SKM-1 (cell line): ENCODE measurements around the gene CFAP46.
"Not testable (repeated sequence)": the region's sequence is repeated elsewhere in the genome, so short reads cannot be mapped to it uniquely, and the experiment has no call there.

Experiments used
- DNase-seq: peaks from one replicate; lab custom pipeline; 2025; ENCODE audit not compliant: unreplicated experiment; lab: John Stamatoyannopoulos, UW

CFAP46 gene

DNA sequence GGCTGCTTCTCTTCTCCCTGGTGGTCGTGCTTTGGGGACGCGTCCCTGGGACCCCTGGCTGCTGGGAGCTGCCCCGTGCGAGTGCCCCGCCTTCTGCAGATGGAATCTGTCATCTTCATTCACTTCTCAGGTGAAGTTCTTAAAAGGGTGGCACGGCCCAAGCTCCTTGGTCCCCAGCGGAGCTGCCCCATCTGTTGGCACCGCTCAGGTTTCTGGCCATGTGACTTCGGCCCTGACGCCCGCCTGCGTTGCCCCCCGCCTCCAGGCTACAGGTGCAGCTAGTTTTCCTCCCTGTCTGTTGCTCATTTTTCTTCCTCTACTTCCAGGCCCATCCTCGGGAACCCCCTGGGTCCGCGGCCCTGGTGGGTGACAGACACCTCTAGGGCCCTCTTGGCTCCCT lies 149.6 kb downstream of the CFAP46 start:
- DNase-seq, result no peak

- DNase-seq, result not testable (repeated sequence)
Observed at GRCh38 chr10:132792099-132792498, 150.3 kb downstream of the CFAP46 start.

DNA sequence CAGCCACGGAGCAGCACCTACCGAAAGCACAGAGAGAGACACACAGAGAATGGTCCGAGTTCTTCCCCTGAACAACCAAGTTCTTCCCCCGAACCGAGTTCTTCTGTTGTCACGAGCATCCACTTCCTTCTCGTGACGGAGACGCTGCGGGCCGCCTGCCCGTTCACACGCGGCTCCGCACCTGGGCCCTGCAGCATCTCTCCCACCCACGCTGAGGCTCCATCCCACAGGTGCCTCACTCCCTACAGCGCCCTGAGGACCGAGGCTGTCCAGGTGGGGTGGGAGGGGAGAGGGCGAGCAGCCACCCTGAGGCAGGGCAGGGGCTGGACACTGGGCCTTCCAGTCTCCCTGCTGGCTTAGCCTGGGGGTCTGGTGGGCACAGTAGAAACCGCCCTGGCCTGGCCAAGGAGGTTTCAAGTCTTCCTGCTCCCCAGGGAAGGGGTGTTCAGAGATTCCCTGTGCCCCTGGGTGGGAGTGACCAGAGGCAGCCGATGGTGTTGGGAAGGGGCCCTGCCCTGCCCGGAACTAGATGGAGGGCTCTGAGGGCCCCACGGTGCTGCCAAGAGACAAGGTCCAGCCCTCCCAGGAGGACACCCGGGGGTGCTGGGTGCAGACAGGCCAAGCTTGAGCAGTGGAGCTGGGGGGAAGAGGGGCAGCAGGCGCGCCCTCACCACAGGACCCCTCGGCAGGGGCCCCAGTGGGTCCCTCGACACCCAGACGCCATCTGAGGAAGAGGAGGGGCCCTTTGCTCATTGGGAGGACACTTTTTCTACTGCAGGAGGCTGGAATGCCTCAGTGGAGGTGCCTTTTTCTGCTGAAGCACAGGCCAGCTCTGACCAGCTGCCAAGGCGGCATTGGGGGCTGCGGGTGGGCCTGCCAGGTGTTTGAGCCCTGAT lies 151.2 kb downstream of the CFAP46 start:
- DNase-seq, result no peak

GRCh38 chr10:132790470-132790869 lies 151.9 kb downstream of the CFAP46 start:
- DNase-seq, result no peak

GRCh38 chr10:132789659-132790148 lies 152.7 kb downstream of the CFAP46 start:
- DNase-seq, result no peak

DNA sequence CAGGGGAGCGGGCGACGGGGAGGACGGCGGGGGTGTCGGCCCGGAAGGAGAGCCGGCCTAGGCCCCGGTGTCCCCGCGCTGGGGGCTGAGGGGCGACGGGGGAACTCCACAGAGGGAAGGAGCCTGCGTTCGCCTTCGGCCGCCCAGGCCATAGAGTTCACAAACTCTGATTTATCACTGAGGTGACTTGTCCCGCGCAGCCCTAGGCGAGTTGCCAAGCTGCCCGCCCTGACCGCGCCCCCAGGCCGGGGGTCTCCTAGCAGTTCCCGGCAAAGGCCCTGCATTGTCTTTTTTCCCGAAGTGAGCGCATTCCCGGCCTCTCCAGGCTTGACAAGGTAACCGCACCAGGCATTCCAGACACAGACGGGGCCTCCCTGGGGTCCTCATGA lies 153.5 kb downstream of the CFAP46 start:
- DNase-seq, result no peak

GRCh38 chr10:132788180-132788830 lies 154.1 kb downstream of the CFAP46 start:
- no peak for DNase-seq

- DNase-seq, result no peak
Observed at GRCh38 chr10:132787495-132788179, 154.7 kb downstream of the CFAP46 start.

DNA sequence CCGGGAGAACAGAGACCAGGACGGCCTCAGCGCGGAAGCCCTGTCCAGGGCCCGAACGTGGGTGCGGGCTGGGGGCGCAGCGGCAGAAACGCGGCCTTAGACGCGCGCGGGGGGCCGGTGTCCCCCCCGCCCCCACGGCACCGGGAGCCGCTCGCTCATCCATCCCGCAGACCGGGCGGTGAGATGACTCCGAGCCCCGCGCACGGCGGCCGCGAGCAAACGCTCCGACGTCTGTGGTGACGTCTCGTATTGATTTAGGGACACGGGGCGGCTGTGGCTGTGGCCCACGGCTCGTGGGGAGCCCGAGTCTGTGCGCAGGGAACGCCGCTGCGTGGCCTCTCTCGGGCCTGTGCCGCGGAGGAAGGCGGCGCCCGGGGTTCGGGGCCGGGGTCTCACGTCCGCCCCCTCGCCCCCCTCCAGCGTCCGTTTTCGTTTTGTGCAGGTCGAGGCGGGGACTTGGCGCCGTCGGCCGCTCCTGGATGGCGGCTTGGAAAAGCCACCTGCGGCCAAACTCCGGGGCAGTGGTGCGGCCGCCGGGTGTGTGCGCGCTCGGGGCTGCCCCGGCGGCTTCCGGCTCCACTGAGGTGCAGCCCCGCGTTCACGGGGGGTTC lies 155.4 kb downstream of the CFAP46 start:
- DNase-seq, result no peak

GRCh38 chr10:132786476-132786883 lies 155.9 kb downstream of the CFAP46 start:
- no peak for DNase-seq

DNA sequence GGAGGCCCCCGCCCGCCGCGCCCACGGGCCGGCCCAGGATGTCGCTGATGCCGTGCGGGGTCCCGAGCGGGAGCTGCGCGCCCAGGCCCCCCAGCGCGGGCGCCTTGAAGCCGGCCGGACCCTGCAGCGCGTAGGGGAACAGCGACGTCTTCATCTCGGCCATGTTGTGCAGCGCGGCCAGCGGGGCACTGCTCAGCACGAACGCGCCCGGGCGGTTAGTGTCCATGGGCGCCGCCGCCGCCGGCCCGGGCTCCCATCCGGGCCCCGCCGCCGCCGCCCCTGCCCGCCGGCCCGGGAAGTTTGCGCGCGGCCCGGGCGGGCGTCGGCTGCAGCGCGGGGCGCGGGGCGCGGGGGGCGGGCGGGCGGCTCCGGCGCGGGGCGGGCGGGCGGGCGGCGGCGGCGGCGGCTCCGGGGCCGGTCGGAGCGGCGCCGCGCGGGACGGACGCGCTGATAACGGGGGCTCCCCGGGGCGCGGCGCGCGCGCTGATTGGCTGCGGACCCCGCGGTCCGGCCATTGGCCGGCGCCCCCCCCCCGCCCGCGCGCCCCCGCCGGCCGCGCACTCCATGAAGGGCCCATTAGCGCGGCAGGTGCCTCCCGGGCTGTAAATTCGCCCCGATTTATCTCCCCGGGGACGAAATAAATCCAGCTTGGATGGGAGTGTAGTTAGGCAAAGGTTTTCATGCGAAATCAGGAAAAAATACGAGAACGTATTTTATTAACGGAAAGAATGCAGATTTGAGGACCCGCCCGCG lies 156.5 kb downstream of the CFAP46 start, which contains the start of gene NKX6-2:
NKX6-2 (minus strand) TSS at position 425 of the 753 bp plus-strand sequence; CDS start at position 226, 199 bp downstream.
- no peak for DNase-seq

DNA sequence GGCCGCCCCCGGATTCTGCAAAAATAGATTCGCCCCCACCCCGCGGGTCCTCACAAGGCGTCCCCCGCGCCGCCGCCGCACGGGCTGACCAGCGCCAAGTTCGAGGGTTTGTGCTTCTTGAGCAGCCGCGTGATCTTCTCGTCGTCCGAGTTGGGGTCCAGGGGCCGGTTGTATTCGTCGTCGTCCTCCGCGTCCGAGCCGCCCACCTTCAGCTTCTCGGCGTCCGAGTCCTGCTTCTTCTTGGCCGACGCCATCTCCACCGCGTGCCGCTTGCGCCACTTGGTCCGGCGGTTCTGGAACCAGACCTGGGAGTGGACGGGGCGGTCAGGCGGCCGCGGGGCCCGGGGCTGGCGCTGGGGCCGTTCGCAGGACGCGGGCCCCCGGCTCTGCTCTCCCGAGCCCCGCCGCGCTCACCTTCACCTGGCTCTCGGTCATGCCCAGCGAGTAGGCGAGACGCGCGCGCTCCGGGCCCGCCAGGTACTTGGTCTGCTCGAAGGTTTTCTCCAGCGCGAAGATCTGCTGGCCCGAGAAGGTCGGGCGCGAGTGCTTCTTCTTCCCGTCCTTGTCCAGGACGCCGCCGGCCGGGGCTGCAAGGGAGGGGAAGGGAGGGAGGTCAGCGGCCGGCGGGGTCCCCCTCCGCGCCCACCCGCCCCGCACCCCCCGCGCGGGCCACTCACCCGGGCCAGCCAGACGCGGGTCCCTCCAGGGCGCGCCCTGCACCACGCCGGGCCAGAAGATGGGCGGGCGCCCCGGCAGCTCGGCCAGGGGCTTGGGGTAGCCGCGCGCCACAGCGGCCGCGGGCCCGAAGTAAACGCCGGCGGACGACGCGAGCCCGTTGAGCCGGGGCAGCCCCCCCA lies 157.3 kb downstream of the CFAP46 start:
- no peak for DNase-seq

DNA sequence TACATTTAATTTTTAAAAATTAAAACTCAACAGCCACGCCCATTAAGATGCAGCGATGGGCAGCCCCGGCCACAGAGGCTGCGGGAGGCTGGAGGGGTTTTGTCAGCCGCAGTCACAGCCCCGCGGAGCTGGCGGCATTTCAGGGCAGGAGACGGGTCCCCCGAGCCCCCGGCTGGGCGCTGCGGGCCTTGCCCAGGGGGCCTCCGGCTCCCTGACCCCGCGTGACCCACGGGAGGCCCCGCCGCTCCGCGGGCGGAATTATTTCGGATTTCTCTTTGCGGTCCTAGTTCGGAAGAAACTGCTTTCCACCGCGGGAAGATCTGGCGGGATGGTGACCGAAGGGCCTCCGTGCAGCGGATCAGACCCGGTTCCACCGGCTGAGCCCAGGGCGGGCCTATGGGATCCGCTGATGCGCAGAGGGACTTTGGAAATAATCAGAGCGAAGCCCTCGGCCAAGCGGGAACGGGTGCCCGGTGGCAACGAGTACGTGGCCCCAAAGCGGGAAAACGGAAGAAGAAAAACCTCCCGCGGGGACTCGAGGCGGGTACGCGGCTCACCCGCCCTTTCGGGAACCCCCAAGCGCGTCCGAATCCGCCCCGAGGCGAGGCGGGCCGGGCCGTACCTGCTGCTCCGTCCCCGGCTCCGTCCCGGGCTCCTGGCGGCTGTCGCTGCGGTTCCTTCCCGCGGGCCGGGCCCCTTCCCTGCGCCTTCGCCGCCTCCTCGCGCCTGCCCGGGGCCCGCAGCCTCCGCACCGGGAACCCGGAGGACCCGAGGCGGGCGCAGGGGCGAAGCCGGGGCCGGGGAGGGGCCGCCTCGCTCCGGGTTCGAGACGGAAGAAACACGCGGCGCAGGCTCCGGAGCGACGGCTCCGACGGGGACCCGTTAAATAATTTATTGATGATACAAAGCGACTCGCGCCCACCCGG lies 158.2 kb downstream of the CFAP46 start:
- DNase-seq, result no peak

DNA sequence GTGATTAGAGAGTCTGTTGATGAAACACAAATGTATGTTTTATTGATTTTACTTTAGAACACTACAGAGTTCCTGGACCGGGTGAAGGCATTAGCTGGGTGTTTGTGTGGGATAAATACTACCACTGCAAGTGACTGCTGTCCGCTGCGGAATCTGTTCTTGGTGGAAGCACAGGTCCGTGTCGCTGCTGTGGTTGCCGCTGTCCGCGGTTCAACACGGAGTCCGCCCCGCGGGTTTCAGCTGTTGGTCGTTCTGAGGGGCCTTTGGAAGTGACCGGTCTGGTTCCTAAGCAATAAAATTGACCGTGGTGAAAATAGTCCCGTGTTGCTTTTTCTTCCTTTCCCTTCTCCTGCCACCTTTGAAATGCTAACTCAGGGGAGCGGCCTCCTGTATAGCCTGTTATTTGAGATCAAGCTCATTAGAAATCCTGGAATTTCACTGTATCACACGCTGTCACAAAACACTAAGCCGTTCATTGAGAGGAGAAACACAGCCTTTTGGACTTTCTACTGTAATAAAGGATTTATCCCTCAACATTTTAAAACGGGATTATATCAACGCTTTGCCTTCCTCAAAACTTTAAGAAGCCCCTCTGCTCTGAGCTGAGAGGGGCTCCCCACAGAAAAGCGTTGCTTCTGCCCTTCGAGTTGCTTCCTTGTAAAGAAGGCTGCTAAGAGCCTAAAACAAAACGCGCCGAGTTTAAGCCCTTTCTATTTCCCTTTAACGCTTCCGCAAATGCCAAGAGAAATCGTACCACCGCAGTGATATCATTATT lies 159.0 kb downstream of the CFAP46 start:
- DNase-seq, result no peak

GRCh38 chr10:132781556-132781955 lies 160.8 kb downstream of the CFAP46 start:
- DNase-seq, result no peak

DNA sequence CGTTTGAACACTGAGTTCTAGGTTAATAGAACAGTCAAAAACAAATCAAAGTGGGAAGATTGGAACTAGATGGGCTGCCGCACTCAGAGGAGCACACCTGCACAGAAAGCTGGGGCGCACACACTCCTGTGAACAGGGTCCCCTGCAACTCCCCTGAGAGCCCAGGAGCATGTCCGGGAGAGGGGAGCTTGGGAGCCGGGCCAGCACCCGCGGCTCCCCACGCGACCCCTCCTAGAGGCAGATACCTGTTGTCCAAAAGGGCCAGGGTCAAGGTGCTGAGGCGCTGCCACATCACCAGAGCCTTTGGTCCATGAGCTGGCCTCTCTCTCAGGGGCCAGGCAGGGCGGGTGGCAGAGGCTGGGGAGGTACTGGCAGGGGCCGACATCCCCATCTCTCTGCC lies 162.0 kb downstream of the CFAP46 start:
- no peak for DNase-seq

DNA sequence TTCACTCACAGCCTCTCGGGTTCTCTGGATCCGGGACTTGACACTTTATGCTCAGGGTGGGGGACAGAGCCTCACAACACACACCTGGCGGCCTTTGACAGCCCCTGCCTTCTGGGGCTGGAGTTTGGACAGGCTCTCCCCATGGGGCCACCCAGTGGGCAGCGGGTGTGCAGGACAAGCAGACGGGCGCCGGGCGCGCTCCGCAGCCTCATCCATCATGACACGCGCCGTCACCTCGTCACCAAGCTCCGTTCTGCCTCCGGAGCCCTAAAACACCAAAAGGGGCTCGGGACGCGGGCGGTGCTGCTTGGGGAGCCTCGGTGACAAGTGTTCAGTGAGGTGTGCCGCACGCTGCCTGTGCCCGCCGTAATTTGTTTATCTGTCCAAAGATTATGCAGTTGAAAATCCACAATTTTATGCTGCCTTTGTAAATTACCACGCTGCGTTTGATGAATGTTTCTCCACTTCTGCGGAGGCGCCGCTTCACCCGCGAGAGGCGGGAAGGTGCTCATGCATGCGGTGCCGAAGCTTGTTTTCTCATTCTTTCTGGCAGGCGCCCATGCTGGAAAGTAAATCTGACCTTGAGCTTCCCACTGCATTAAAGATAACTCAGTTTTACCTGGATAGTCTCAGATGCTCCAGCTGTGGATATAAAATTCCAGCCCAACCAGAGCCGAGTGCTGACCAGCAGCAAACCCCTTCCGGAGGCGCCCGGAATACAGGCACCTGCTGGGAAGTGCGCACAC lies 162.6 kb downstream of the CFAP46 start:
- no peak for DNase-seq
